Heart left ventricle (tissue), 16 donors: ENCODE measurements around the gene GLUL. TPM values are rescaled to one million over a fixed set of nuclear protein-coding genes. Genes with fewer than 3 reads are reported as not detected.

ENCODE experiments used
- ATAC-seq, 4 donors: fragments of 200-7000 bp; cut with Tn5 transposase; one replicate each; pipeline ENCODE4 v1.9.1; 2020 to 2022; ENCODE audit warnings: moderate library complexity in 4 of 4, mild to moderate bottlenecking in 3 of 4, moderate number of reproducible peaks in 1 of 4
- DNase-seq, 5 donors: peaks; one replicate each; pipeline ENCODE4 v3.0.0-alpha.2; 2020
- H3K27ac ChIP-seq, 12 donors: fragments of 200-600 bp; sonication (generic) in 4 of 12; one replicate each; pipeline versions ENCODE4 v1.5.0 to v1.8.0; 2016 to 2022; ENCODE audit warnings: mild to moderate bottlenecking in 2 of 12
- H3K27me3 ChIP-seq, 9 donors: fragments of 200-600 bp; sonication (generic) in 2 of 9; one replicate each; pipeline versions ENCODE4 v1.5.1 to v1.8.0; 2016 to 2022; ENCODE audit warnings: mild to moderate bottlenecking in 3 of 9
- H3K36me3 ChIP-seq, 9 donors: fragments of 200-600 bp; sonication (generic) in 2 of 9; one replicate each; pipeline versions ENCODE4 v1.5.0 to v1.8.0; 2018 to 2022; ENCODE audit warnings: mild to moderate bottlenecking in 2 of 9
- H3K4me1 ChIP-seq, 12 donors: fragments of 200-600 bp; sonication (generic) in 4 of 12; one replicate each; pipeline versions ENCODE4 v1.5.0 to v1.8.0; 2016 to 2022; ENCODE audit warnings: mild to moderate bottlenecking in 3 of 12
- H3K4me3 ChIP-seq, 12 donors: fragments of 200-600 bp; sonication (generic) in 4 of 12; one replicate each; pipeline versions ENCODE4 v1.5.0 to v1.8.0; 2017 to 2022; ENCODE audit warnings: mild to moderate bottlenecking in 9 of 12, moderate library complexity in 4 of 12
- H3K9me3 ChIP-seq, 12 donors: fragments of 200-600 bp; sonication (generic) in 4 of 12; one replicate each; pipeline versions ENCODE4 v1.5.0 to v1.8.0; 2016 to 2022; ENCODE audit warnings: mild to moderate bottlenecking in 1 of 12
- CTCF ChIP-seq, 12 donors: fragments of 200-600 bp; sonication (generic) in 4 of 12; IDR thresholded peaks; one replicate each; pipeline versions ENCODE4 v1.5.0 to v1.8.0; 2018 to 2022; ENCODE audit warnings: antibody characterized with exemption in 12 of 12, mild to moderate bottlenecking in 5 of 12
- POLR2A ChIP-seq, 2 donors: fragments of 450-650 bp; IDR thresholded peaks; one replicate each; pipeline ENCODE4 v1.6.1; 2017; ENCODE audit warnings: antibody characterized with exemption in 2 of 2, mild to moderate bottlenecking in 2 of 2, moderate library complexity in 2 of 2
- WGBS, 4 donors: extraction: QIAGEN DNeasy Blood & Tissue Kit in 2 of 4; methylation state at CpG; one replicate each; pipeline versions ENCODE4 v1.1.5 to v1.1.7; 2013 to 2018; 5-methylcytosine and 5-hydroxymethylcytosine counted together
- intact Hi-C, 10 donors: fragments of 100-400 bp; cut with DNase I; formaldehyde crosslinking; loops; one replicate each; pipeline versions ENCODE4 v1.11.1 to v1.14.2; 2022
- polyA plus RNA-seq, 2 donors: library from polyadenylated mRNA; stranded (reverse); fragments of 200-250 nt; gene quantifications; one replicate each; pipeline ENCODE4 v1.2.3, GENCODE V29; 2013
- total RNA-seq, 9 donors: library from RNA; depleted of rRNA in 2 of 9; stranded (reverse); fragments of >200 nt in 2 of 9; fragmentation: NEBNext Ultra II Directional in 3 of 9; extraction: Animal tissue kit (Norgen Biotek cat#: 25700) in 3 of 9; gene quantifications; one replicate each; pipeline versions ENCODE4 v1.1.0 to v1.2.4, GENCODE V29; 2016 to 2023
- donor health status: ischemic (EF 13 %, LVEDD 7.1; RV severe dilation, severe dysfunction).
- donor health status: healthy with polysubstance abuse.
- donor health status: DM: no; HTN: yes; CAD: no.
- donor health status: DM: no; HTN: no; CAD: no.
- donor health status: ischemic (EF 25% LVEDD 6.9; RV normal size, moderate dysfunction).
- donor health status: ischemic (EF 25% LVEDD 5.7; RV mildly dilated, moderate dysfunction).
- donor health status: healthy.
- donor health status: DM: yes; HTN: yes; CAD: no.
- donor health status: ischemic (EF 35%, LVEDD 5.7; RV mildly dilated, moderate dysfunction).
- donor health status: nonischemic (EF 11% LVEDD 7.7; RV severe dilation, severe dysfunction).
- donor health status: DM: yes; HTN: yes; CAD: no.
- donor health status: PGD.
- donor health status: ischemic (EF 29% LVEDD 5.4; RV normal size, mild dysfunction).
- donor health status: nonischemic (EF 23%, LVEDD 6.1; RV moderate dilation, normal function).

Gene GLUL
- total and polyA plus RNA-seq, 11 donors: 92.6 to 1,145 (median 520) TPM

GRCh38 chr1:182404781-182405180, 13.2 kb upstream of the GLUL start:
- TF ChIP-seq POLR2A (IDR thresholded peaks at IDR 0.05) (no peak), CTCF (IDR thresholded peaks at IDR 0.05) (no peak)
- peaks cover 0 to 16% (median 0%) of the 10 kb centered on the region in 9 donors for H3K27me3 ChIP-seq
- H3K27ac ChIP-seq: no peak overlapping the region
- 50 to 74% (median 67%) methylated on average over 1 of the region's 1 CpG for WGBS, 4 donors
- intact Hi-C loops: no loop called here
- DNase-seq: no peak
- no peaks in the 10 kb centered on the region for H3K4me1 ChIP-seq
- ATAC-seq: no peak
- H3K4me3 ChIP-seq: no peak overlapping the region
- no peaks in the 10 kb centered on the region for H3K36me3 ChIP-seq
- H3K9me3 ChIP-seq: peaks cover 0 to 13% (median 0%) of the 10 kb centered on the region in 12 donors

DNA sequence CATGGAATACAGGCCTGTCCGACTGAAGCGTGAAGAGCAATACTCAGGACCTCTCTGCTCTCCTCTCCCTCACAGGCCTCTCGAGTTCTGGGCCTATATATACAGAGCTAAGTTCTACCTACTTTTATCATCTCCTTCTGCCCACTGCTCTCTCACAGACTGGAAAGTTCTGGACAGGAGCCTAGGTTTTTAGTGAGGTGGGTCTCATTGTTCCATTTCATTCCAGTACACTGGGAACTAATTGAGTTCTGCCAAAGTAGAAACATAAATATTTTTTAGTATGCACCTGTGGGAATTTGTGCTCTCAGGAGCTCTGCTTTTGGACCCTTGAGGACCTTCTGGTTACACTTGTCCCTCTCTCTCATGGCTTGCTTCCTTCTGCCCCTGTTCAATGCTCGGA, 9.0 kb upstream of the GLUL start, which contains the start of gene TEDDM1:
TEDDM1 (minus strand) TSS at position 101 of the 400 bp plus-strand sequence. CDS start 182 bp downstream, outside the sequence.
- TF ChIP-seq POLR2A (IDR thresholded peaks at IDR 0.05): no peak
- TF ChIP-seq CTCF (IDR thresholded peaks at IDR 0.05): no peak
- no peak for ATAC-seq
- Histone ChIP-seq H3K4me3 (no peak within 1 kb of the TSS), H3K9me3 (peaks cover 0 to 5% (median 0%) of the 10 kb centered on the region in 12 donors), H3K27me3 (peaks cover 0 to 3% (median 0%) of the 10 kb centered on the region in 9 donors), H3K4me1 (peaks cover 0 to 17% (median 10%) of the 10 kb centered on the region in 12 donors), H3K36me3 (no peaks in the 10 kb centered on the region), H3K27ac (no peak within 1 kb of the TSS)
- 95 to 99% (median 95%) methylated on average over 4 of the region's 4 CpGs for WGBS, 4 donors
- intact Hi-C loops: no loop called here
- DNase-seq: no peak

DNA sequence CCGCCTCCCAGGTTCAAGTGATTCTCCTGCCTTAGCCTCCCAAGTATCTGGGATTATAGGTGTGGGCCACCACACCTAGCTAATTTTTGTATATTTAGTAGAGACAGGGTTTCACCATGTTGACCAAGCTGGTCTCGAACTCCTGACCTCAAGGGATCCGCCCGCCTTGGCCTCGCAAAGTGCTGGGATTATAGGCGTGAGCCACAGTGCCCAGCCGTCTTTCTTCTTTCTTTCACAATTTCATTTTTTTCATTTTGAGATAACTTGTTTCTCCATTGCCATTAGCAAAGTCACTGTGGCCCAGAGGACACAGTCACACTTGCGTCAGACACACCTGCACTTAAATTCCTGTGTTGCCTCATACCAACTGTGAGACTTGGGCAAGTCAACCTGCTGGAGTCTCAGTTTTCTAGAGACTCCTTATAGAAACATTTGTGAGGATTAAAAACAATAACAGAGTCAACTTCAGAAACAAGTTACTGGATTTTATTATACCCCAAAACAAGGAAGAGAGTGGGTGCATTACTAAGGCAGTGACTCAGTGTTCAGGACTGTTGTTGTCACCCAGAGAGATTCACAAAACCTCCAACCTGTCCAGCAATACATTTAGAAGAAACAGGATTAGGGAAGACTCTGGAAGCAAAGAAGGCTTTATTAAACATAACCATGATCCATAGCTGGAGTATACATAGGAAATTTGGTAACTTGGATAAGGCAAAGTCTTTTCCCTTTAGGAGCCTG, 6.2 kb upstream of the GLUL start:
- 87 to 96% (median 91%) methylated on average over 8 of the region's 8 CpGs for WGBS, 4 donors
- DNase-seq (no peak), ATAC-seq (no peak)
- H3K9me3 ChIP-seq: no peaks in the 10 kb centered on the region
- intact Hi-C loops: loop anchor here in 7 of 10 donors (1.0 to 10.0 kb wide), 8 partner anchors 93 to 921 kb away; no protein-coding TSS in a partner anchor
- H3K27ac ChIP-seq: no peak overlapping the region
- TF ChIP-seq POLR2A (IDR thresholded peaks at IDR 0.05) (no peak), CTCF (IDR thresholded peaks at IDR 0.05) (no peak)
- H3K4me3 ChIP-seq: no peak overlapping the region
- H3K36me3 ChIP-seq: no peaks in the 10 kb centered on the region
- peaks cover 0 to 38% (median 11%) of the 10 kb centered on the region in 12 donors for H3K4me1 ChIP-seq
- H3K27me3 ChIP-seq: no peaks in the 10 kb centered on the region

GRCh38 chr1:182395906-182396305, 4.3 kb upstream of the GLUL start:
- Histone ChIP-seq H3K4me1 (peaks cover 0 to 45% (median 15%) of the 10 kb centered on the region in 12 donors), H3K27me3 (no peaks in the 10 kb centered on the region), H3K9me3 (no peaks in the 10 kb centered on the region), H3K27ac (peak overlapping the region in 3 of 12 donors; percentile 36 to 99 (median 60)), H3K36me3 (no peaks in the 10 kb centered on the region), H3K4me3 (no peak overlapping the region)
- intact Hi-C loops: loop anchor here (1.0 to 10.0 kb wide), 12 partner anchors 91 to 919 kb away; no protein-coding TSS in a partner anchor
- DNase-seq: no peak
- no peak for ATAC-seq
- WGBS, 4 donors: 61 to 75% (median 66%) methylated on average over 3 of the region's 3 CpGs
- TF ChIP-seq CTCF (IDR thresholded peaks at IDR 0.05): no peak
- no peak for TF ChIP-seq POLR2A (IDR thresholded peaks at IDR 0.05)
